B cell (primary cell): ENCODE results near the gene TMBIM6. TPM values are rescaled to one million over a fixed set of nuclear protein-coding genes. Genes with fewer than 3 reads are reported as not detected.
A peak's percentile ranks its signal among the peaks of the same experiment; 100 is the strongest.

Experiments used
- ATAC-seq: fragments of 200-7000 bp; cut with Tn5 transposase; one replicate; pipeline ENCODE4 v1.10.0; 2021; ENCODE audit warnings: low read depth, mild to moderate bottlenecking, moderate number of reproducible peaks, moderate library complexity
- CTCF ChIA-PET: fragments of 350-600 bp; sonication (Branson Sonifier 250); formaldehyde crosslinking; loops from one replicate; lab custom pipeline; 2021; ENCODE audit warnings: antibody characterized with exemption, inconsistent platforms; lab: Charles Lee
- POLR2A ChIA-PET: fragments of 350-600 bp; sonication (Branson Sonifier 250); formaldehyde crosslinking; loops from one replicate; lab custom pipeline; 2021; ENCODE audit warnings: antibody characterized with exemption; lab: Charles Lee
- DNase-seq: peaks from one replicate; pipeline ENCODE4 v3.0.0; 2013
- H2AFZ ChIP-seq: 2 replicates; pipeline ENCODE4 v1.6.1; 2012; ENCODE audit warnings: mild to moderate bottlenecking, low read depth, low read length; ENCODE audit not compliant: insufficient read depth, poor library complexity, severe bottlenecking
- H3K27ac ChIP-seq, 2 donors: 1 replicate in 1 of 2; 2 replicates in 1 of 2; pipeline ENCODE4 v1.5.1; 2012 to 2013; ENCODE audit warnings: low read length in 2 of 2, mild to moderate bottlenecking in 2 of 2, moderate library complexity in 1 of 2
- H3K27me3 ChIP-seq, 4 experiments: fragments of 200-600 bp in 1 of 4; sonication (generic) in 1 of 4; replicated peaks in 1 of 4; 1 replicate in 2 of 4; 2 replicates in 2 of 4; pipeline versions ENCODE4 v1.6.1 to v1.7.0; 2013 to 2016; ENCODE audit warnings: low read length in 3 of 4, mild to moderate bottlenecking in 2 of 4, mixed read lengths in 1 of 4, moderate library complexity in 1 of 4; ENCODE audit not compliant: insufficient read depth in 4 of 4, control insufficient read depth in 3 of 4; ENCODE audit errors: control extremely low read depth in 1 of 4
- H3K36me3 ChIP-seq, 2 experiments: replicated peaks in 1 of 2; 1 replicate in 1 of 2; 2 replicates in 1 of 2; pipeline versions ENCODE4 v1.6.1 to v1.7.1; 2013; ENCODE audit warnings: low read length in 1 of 2; ENCODE audit not compliant: insufficient read depth in 2 of 2, control insufficient read depth in 1 of 2; ENCODE audit errors: control extremely low read depth in 1 of 2, extremely low read depth in 1 of 2
- H3K4me1 ChIP-seq, 2 donors: fragments of 200-600 bp in 1 of 2; sonication (generic) in 1 of 2; 1 replicate in 1 of 2; 2 replicates in 1 of 2; pipeline versions ENCODE4 v1.5.1 to v1.6.1; 2013 to 2017; ENCODE audit warnings: low read length in 2 of 2; ENCODE audit not compliant: control insufficient read depth in 2 of 2, insufficient read depth in 2 of 2
- H3K4me2 ChIP-seq: replicated peaks from 2 replicates; pipeline ENCODE3; 2012; ENCODE audit warnings: mild to moderate bottlenecking, low read depth, low read length; ENCODE audit not compliant: poor library complexity, severe bottlenecking
- H3K4me3 ChIP-seq, 5 experiments: fragments of 200-600 bp in 1 of 5; sonication (generic) in 1 of 5; 1 replicate in 3 of 5; 2 replicates in 2 of 5; pipeline versions ENCODE4 v1.5.1 to v1.7.0; 2011 to 2016; ENCODE audit warnings: low read length in 4 of 5, mild to moderate bottlenecking in 4 of 5, low read depth in 2 of 5, control low read depth in 1 of 5, moderate library complexity in 1 of 5; ENCODE audit not compliant: insufficient read depth in 1 of 5; ENCODE audit errors: control extremely low read depth in 1 of 5, extremely low read depth in 1 of 5
- H3K79me2 ChIP-seq: fragments of 200-600 bp; sonication (generic); one replicate; pipeline ENCODE4 v1.6.0; 2016; ENCODE audit warnings: low read length; ENCODE audit not compliant: control insufficient read depth, insufficient read depth
- H3K9ac ChIP-seq: fragments of 200-600 bp; sonication (generic); 2 replicates; pipeline ENCODE4 v1.6.1; 2017; ENCODE audit warnings: mild to moderate bottlenecking, low read length, moderate library complexity
- H3K9me3 ChIP-seq, 3 donors: one replicate each; pipeline versions ENCODE4 v1.6.1 to v1.7.1; 2013; ENCODE audit warnings: low read length in 2 of 3; ENCODE audit not compliant: control insufficient read depth in 2 of 3, insufficient read depth in 1 of 3; ENCODE audit errors: control extremely low read depth in 1 of 3
- H4K20me1 ChIP-seq: 2 replicates; pipeline ENCODE4 v1.6.0; 2012; ENCODE audit warnings: mild to moderate bottlenecking, low read length; ENCODE audit not compliant: insufficient read depth, control insufficient read depth, poor library complexity, severe bottlenecking
- H3K27ac Mint-ChIP-seq: one replicate; pipeline ENCODE4 v1.8.0; 2021; ENCODE audit warnings: mixed read lengths
- H3K27me3 Mint-ChIP-seq: one replicate; pipeline ENCODE4 v1.8.0; 2021; ENCODE audit warnings: mixed read lengths
- H3K4me1 Mint-ChIP-seq: one replicate; pipeline ENCODE4 v1.8.0; 2021; ENCODE audit warnings: mixed read lengths
- H3K4me3 Mint-ChIP-seq: one replicate; pipeline ENCODE4 v1.8.0; 2021; ENCODE audit warnings: mixed read lengths
- H3K9me3 Mint-ChIP-seq: one replicate; pipeline ENCODE4 v1.8.0; 2022; ENCODE audit warnings: mixed read lengths; ENCODE audit not compliant: insufficient read depth
- CTCF ChIP-seq: fragments of 200-600 bp; IDR thresholded peaks from one replicate; pipeline ENCODE4 v1.8.0; 2022; ENCODE audit warnings: antibody characterized with exemption, mild to moderate bottlenecking
- EZH2 ChIP-seq: IDR thresholded peaks from 2 replicates; pipeline ENCODE4 v1.6.1; 2012; ENCODE audit warnings: borderline replicate concordance, low read depth, mild to moderate bottlenecking, moderate library complexity, low read length; ENCODE audit not compliant: insufficient read depth, poor library complexity, severe bottlenecking
- WGBS: methylation state at CpG from one replicate; pipeline ENCODE4 v1.1.5; 2013; ENCODE audit warnings: missing lambda C conversion rate; ENCODE audit not compliant: insufficient coverage; 5-methylcytosine and 5-hydroxymethylcytosine counted together
- intact Hi-C: fragments of 100-400 bp; cut with micrococcal nuclease; formaldehyde crosslinking; loops from one replicate; pipeline ENCODE4 v1.10.0; 2022
- polyA plus RNA-seq: library from polyadenylated mRNA; depleted of rRNA; stranded (reverse); fragments of >200 nt; gene quantifications from 2 replicates; pipeline ENCODE4 v1.2.3, GENCODE V29; 2012
- total RNA-seq, 2 donors: library from RNA; stranded (reverse); fragments of 120-200 nt in 1 of 2; gene quantifications; 1 replicate in 1 of 2; 2 replicates in 1 of 2; pipeline versions ENCODE4 v1.2.3 to v1.2.4, GENCODE V29; 2013 to 2022

The TMBIM6 gene
- total and polyA plus RNA-seq, 2 donors (not counting 1 experiment from before 2014, with no cell fraction given), result 178 to 336 TPM

GRCh38 chr12:49707128-49707811 lies 34.1 kb upstream of the TMBIM6 start, which contains the start of gene FMNL3:
TSS of gene FMNL3 (minus strand) at chr12:49707405. CDS start at chr12:49707180, 225 bp downstream.
- H3K79me2 ChIP-seq, result peaks cover 56% of the 10 kb centered on the region
- H3K4me1 ChIP-seq, result peaks cover 34 to 49% of the 10 kb centered on the region in 2 donors
- ChIA-PET CTCF (interaction anchor here (0.8 to 13.2 kb wide), 10 partner anchors 34 to 154 kb away, joined by 3 to 372 read pairs (median 8); partner anchors contain the start of gene TMBIM6), POLR2A (interaction anchor here (0.6 to 2.4 kb wide), 8 partner anchors 27 to 84 kb away, joined by 3 to 20 read pairs (median 6); partner anchors contain the start of gene PRPF40B)
- no peak for TF ChIP-seq EZH2
- peak; percentile 93 for TF ChIP-seq CTCF
- H3K4me3 Mint-ChIP-seq, result peak within 1 kb of the TSS; percentile 97
- under 1% methylated on average over 86 of the region's 93 CpGs for WGBS
- H3K27me3 ChIP-seq, result peaks cover 0 to 4% (median 2%) of the 10 kb centered on the region in 4 experiments
- ATAC-seq (peak; percentile 92), DNase-seq (peak; percentile 99)
- peaks cover 4% of the 10 kb centered on the region for H3K27me3 Mint-ChIP-seq
- peak within 1 kb of the TSS; percentile 82 for H2AFZ ChIP-seq
- intact Hi-C loops, result loop anchor here (1.0 to 5.0 kb wide), 9 partner anchors 8 to 168 kb away; partner anchors contain the start of genes KCNH3, PRPF40B and TMBIM6
- peaks cover 47% of the 10 kb centered on the region for H3K4me1 Mint-ChIP-seq
- no peaks in the 10 kb centered on the region for H3K36me3 ChIP-seq
- H3K9me3 Mint-ChIP-seq, result no peaks in the 10 kb centered on the region
- H3K4me3 ChIP-seq, result peak within 1 kb of the TSS; percentile 47 to 89 (median 84)
- peak within 1 kb of the TSS; percentile 94 for H3K27ac Mint-ChIP-seq
- peak within 1 kb of the TSS; percentile 86 to 88 for H3K27ac ChIP-seq
- H3K9me3 ChIP-seq, result no peaks in the 10 kb centered on the region
- H3K9ac ChIP-seq, result peak within 1 kb of the TSS; percentile 81
- H4K20me1 ChIP-seq, result no peaks in the 10 kb centered on the region
- H3K4me2 ChIP-seq, result peak within 1 kb of the TSS; percentile 84

GRCh38 chr12:49707812-49708147 lies 33.6 kb upstream of the TMBIM6 start:
- intact Hi-C loops, result loop anchor here (1.0 to 5.0 kb wide), 9 partner anchors 8 to 169 kb away; partner anchors contain the start of genes KCNH3, PRPF40B and TMBIM6
- no peak for DNase-seq
- Histone ChIP-seq H3K27me3 (peaks cover 0 to 5% (median 2%) of the 10 kb centered on the region in 4 experiments), H3K4me1 (peaks cover 28 to 44% of the 10 kb centered on the region in 2 donors), H4K20me1 (no peaks in the 10 kb centered on the region), H2AFZ (peak overlapping the region; percentile 75), H3K27ac (peak overlapping the region; percentile 12 to 40), H3K4me2 (peak overlapping the region; percentile 84), H3K9me3 (no peaks in the 10 kb centered on the region), H3K36me3 (no peaks in the 10 kb centered on the region), H3K9ac (no peak overlapping the region), H3K4me3 (peak overlapping the region in 2 of 5 experiments; percentile 4 to 7), H3K79me2 (peaks cover 51% of the 10 kb centered on the region)
- H3K27ac Mint-ChIP-seq, result peak overlapping the region; percentile 92
- CTCF ChIA-PET, result interaction anchor here (0.8 to 13.2 kb wide), 12 partner anchors 9 to 154 kb away, joined by 3 to 372 read pairs (median 6); partner anchors contain the start of genes PRPF40B and TMBIM6
- peaks cover 6% of the 10 kb centered on the region for H3K27me3 Mint-ChIP-seq
- POLR2A ChIA-PET, result interaction anchor here (0.5 kb wide), 1 partner anchor 542 kb away, joined by 3 read pairs; no protein-coding TSS in a partner anchor
- H3K9me3 Mint-ChIP-seq, result no peaks in the 10 kb centered on the region
- H3K4me1 Mint-ChIP-seq, result peaks cover 42% of the 10 kb centered on the region
- TF ChIP-seq EZH2 (no peak), CTCF (peak; percentile 11)
- peak overlapping the region; percentile 78 for H3K4me3 Mint-ChIP-seq
- no peak for ATAC-seq
- WGBS, result 53% methylated on average over 7 of the region's 11 CpGs
